ENCODE results near the gene SLC12A6. TPM values are rescaled to one million over a fixed set of nuclear protein-coding genes. Genes with fewer than 3 reads are reported as not detected.
"Not testable (repeated sequence)": the region's sequence is repeated elsewhere in the genome, so short reads cannot be mapped to it uniquely, and the experiment has no call there.

SLC12A6 gene
- total RNA-seq, 1 donor from 2014 or later, result 20.0 TPM

- no peak for DNase-seq (ENCODE audit: low spot score)
- Mint-ChIP-seq H3K4me1 (ENCODE audit: low read depth) (no peaks in the 10 kb centered on the region), H3K9me3 (ENCODE audit: low read depth) (no peaks in the 10 kb centered on the region)
Measured at GRCh38 chr15:34347951-34348638, 10.5 kb upstream of the SLC12A6 start.

GRCh38 chr15:34342737-34343575, 5.4 kb upstream of the SLC12A6 start, which contains the start of the genes NOP10 and NUTM1:
NOP10 (minus strand) TSS chr15:34343136; CDS start chr15:34343073, 63 bp downstream.
NUTM1 (plus strand) TSS chr15:34343315; CDS start chr15:34343697, 382 bp downstream.
- peak within 1 kb of the TSS; percentile 70 for H3K27ac Mint-ChIP-seq (ENCODE audit: unreplicated experiment)
- H3K9me3 Mint-ChIP-seq (ENCODE audit: low read depth), result no peaks in the 10 kb centered on the region
- DNase-seq (ENCODE audit: low spot score), result no peak
- peaks cover 33% of the 10 kb centered on the region for H3K4me1 Mint-ChIP-seq (ENCODE audit: low read depth)
- H3K4me3 Mint-ChIP-seq (ENCODE audit: unreplicated experiment), result no peak within 1 kb of the TSS
- TF ChIP-seq CTCF (IDR thresholded peaks at IDR 0.05), result peak; percentile 98
- H3K27me3 Mint-ChIP-seq (ENCODE audit: low read depth), result no peaks in the 10 kb centered on the region
- peaks cover 10% of the 10 kb centered on the region for H3K36me3 Mint-ChIP-seq (ENCODE audit: low read depth)

More at GRCh38 chr15:34347951-34348638, 10.5 kb upstream of the SLC12A6 start:
- Mint-ChIP-seq H3K27ac (ENCODE audit: unreplicated experiment) (no peak overlapping the region), H3K4me3 (ENCODE audit: unreplicated experiment) (no peak overlapping the region), H3K36me3 (ENCODE audit: low read depth) (no peaks in the 10 kb centered on the region), H3K27me3 (ENCODE audit: low read depth) (no peaks in the 10 kb centered on the region)
- TF ChIP-seq CTCF (IDR thresholded peaks at IDR 0.05), result no peak

- not testable (repeated sequence) for H3K9me3 Mint-ChIP-seq (ENCODE audit: low read depth); H3K27me3 Mint-ChIP-seq (ENCODE audit: low read depth); H3K4me3 Mint-ChIP-seq (ENCODE audit: unreplicated experiment); DNase-seq (ENCODE audit: low spot score)
- peaks cover 34% of the 10 kb centered on the region for H3K4me1 Mint-ChIP-seq (ENCODE audit: low read depth)
- H3K36me3 Mint-ChIP-seq (ENCODE audit: low read depth), result peaks cover 10% of the 10 kb centered on the region
- peak overlapping the region; percentile 70 for H3K27ac Mint-ChIP-seq (ENCODE audit: unreplicated experiment)
Measured at GRCh38 chr15:34342213-34342736, 4.7 kb upstream of the SLC12A6 start.

GRCh38 chr15:34341381-34342212, 4.0 kb upstream of the SLC12A6 start:
- H3K27me3 Mint-ChIP-seq (ENCODE audit: low read depth), result no peaks in the 10 kb centered on the region
- DNase-seq (ENCODE audit: low spot score), result no peak
- peaks cover 40% of the 10 kb centered on the region for H3K4me1 Mint-ChIP-seq (ENCODE audit: low read depth)
- H3K4me3 Mint-ChIP-seq (ENCODE audit: unreplicated experiment), result peak overlapping the region; percentile 4
- no peaks in the 10 kb centered on the region for H3K9me3 Mint-ChIP-seq (ENCODE audit: low read depth)
- TF ChIP-seq CTCF (IDR thresholded peaks at IDR 0.05), result no peak
- peak overlapping the region; percentile 45 for H3K27ac Mint-ChIP-seq (ENCODE audit: unreplicated experiment)
- H3K36me3 Mint-ChIP-seq (ENCODE audit: low read depth), result peaks cover 10% of the 10 kb centered on the region

- Mint-ChIP-seq H3K27me3 (ENCODE audit: low read depth) (no peaks in the 10 kb centered on the region), H3K36me3 (ENCODE audit: low read depth) (peaks cover 10% of the 10 kb centered on the region), H3K4me1 (ENCODE audit: low read depth) (peaks cover 57% of the 10 kb centered on the region), H3K4me3 (ENCODE audit: unreplicated experiment) (peak overlapping the region; percentile 19), H3K27ac (ENCODE audit: unreplicated experiment) (peak overlapping the region; percentile 34), H3K9me3 (ENCODE audit: low read depth) (no peaks in the 10 kb centered on the region)
- TF ChIP-seq CTCF (IDR thresholded peaks at IDR 0.05), result no peak
- DNase-seq (ENCODE audit: low spot score), result no peak
Measured at GRCh38 chr15:34339946-34340345, 2.4 kb upstream of the SLC12A6 start.

Data from chondrocyte (in vitro differentiated cells).